Stimulated activated naive CD4-positive, alpha-beta T cell (primary cell): ENCODE measurements around the gene CCDC90B.

ENCODE experiments used
- DNase-seq, 6 experiments: peaks; one replicate each; lab custom pipeline; 2025; lab: John Stamatoyannopoulos, UW

The CCDC90B gene

GRCh38 chr11:83235825-83236224 lies 50.3 kb downstream of the CCDC90B start:
- DNase-seq, result no peak

GRCh38 chr11:83223457-83223856 lies 62.7 kb downstream of the CCDC90B start:
- no peak for DNase-seq

GRCh38 chr11:83222499-83222898 lies 63.7 kb downstream of the CCDC90B start:
- no peak for DNase-seq

GRCh38 chr11:83221694-83222093 lies 64.5 kb downstream of the CCDC90B start:
- no peak for DNase-seq

GRCh38 chr11:83220260-83220659 lies 65.9 kb downstream of the CCDC90B start:
- DNase-seq, result no peak

GRCh38 chr11:83219095-83219494 lies 67.1 kb downstream of the CCDC90B start:
- DNase-seq, result no peak
